Smooth muscle cell (in vitro differentiated cells): ENCODE measurements around the gene RAB42. TPM values are rescaled to one million over a fixed set of nuclear protein-coding genes. Genes with fewer than 3 reads are reported as not detected.
A peak's percentile ranks its signal among the peaks of the same experiment; 100 is the strongest.

Experiments
- DNase-seq: peaks from one replicate; lab custom pipeline; 2025; ENCODE audit not compliant: unreplicated experiment; lab: John Stamatoyannopoulos, UW
- H2AFZ ChIP-seq: fragments of 200-600 bp; sonication (generic); 2 replicates; pipeline ENCODE4 v1.6.0; 2016; ENCODE audit warnings: antibody characterized with exemption, low read depth, mild to moderate bottlenecking
- H3F3A ChIP-seq: fragments of 200-600 bp; sonication (generic); 2 replicates; pipeline ENCODE4 v1.6.0; 2017; ENCODE audit warnings: antibody characterized with exemption, low read depth
- H3K27ac ChIP-seq: fragments of 200-600 bp; sonication (generic); 2 replicates; pipeline ENCODE4 v1.5.1; 2016; ENCODE audit warnings: low read depth, mild to moderate bottlenecking
- H3K27me3 ChIP-seq: fragments of 200-600 bp; sonication (generic); 2 replicates; pipeline ENCODE4 v1.6.1; 2016; ENCODE audit warnings: low read depth, mild to moderate bottlenecking
- H3K36me3 ChIP-seq: fragments of 200-600 bp; sonication (generic); 2 replicates; pipeline ENCODE4 v1.5.1; 2016; ENCODE audit warnings: low read depth
- H3K4me1 ChIP-seq: fragments of 200-600 bp; sonication (generic); 2 replicates; pipeline ENCODE4 v1.5.1; 2016; ENCODE audit warnings: low read depth
- H3K4me2 ChIP-seq: fragments of 200-600 bp; sonication (generic); 2 replicates; pipeline ENCODE4 v1.6.0; 2016; ENCODE audit warnings: mild to moderate bottlenecking
- H3K4me3 ChIP-seq: fragments of 200-600 bp; sonication (generic); 2 replicates; pipeline ENCODE4 v1.5.1; 2016; ENCODE audit warnings: mild to moderate bottlenecking
- H3K79me2 ChIP-seq: fragments of 200-600 bp; sonication (generic); 2 replicates; pipeline ENCODE4 v1.6.0; 2016; ENCODE audit warnings: low read depth, mild to moderate bottlenecking
- H3K9ac ChIP-seq: fragments of 200-600 bp; sonication (generic); 2 replicates; pipeline ENCODE4 v1.6.0; 2016; ENCODE audit warnings: low read depth
- H3K9me3 ChIP-seq: fragments of 200-600 bp; sonication (generic); replicated peaks from 2 replicates; pipeline ENCODE4 v1.5.1; 2016; ENCODE audit warnings: low read depth
- H4K20me1 ChIP-seq: fragments of 200-600 bp; sonication (generic); 2 replicates; pipeline ENCODE4 v1.6.0; 2016; ENCODE audit warnings: low read depth
- CTCF ChIP-seq: fragments of 200-600 bp; sonication (generic); IDR thresholded peaks from 2 replicates; pipeline ENCODE4 v1.5.1; 2017; ENCODE audit warnings: borderline replicate concordance, mild to moderate bottlenecking, antibody characterized with exemption; ENCODE audit not compliant: insufficient read depth, poor library complexity, severe bottlenecking
- WGBS: methylation state at CpG from one replicate; pipeline ENCODE4 v1.1.7; 2016; ENCODE audit warnings: low lambda C conversion rate; 5-methylcytosine and 5-hydroxymethylcytosine counted together
- polyA plus RNA-seq: library from polyadenylated mRNA; unstranded; fragments of >200 nt; fragmentation: Nextera tagmentation; extraction: Ambion mirVana; gene quantifications from 2 replicates; pipeline ENCODE4 v1.2.1, GENCODE V29; 2016
- small RNA-seq: library from RNA; depleted of rRNA; stranded (forward); fragments of <200 nt; gene quantifications from one replicate; pipeline ENCODE3, GENCODE V24; 2014
- total RNA-seq: library from RNA; depleted of rRNA; stranded (reverse); fragments of >200 nt; gene quantifications from 2 replicates; pipeline ENCODE4 v1.2.3, GENCODE V29; 2014

The RAB42 gene
- total and polyA plus RNA-seq, 2 experiments from 2014 or later: 8.6 to 9.7 TPM

- no peak overlapping the region for H2AFZ ChIP-seq
- no peak overlapping the region for H3K9ac ChIP-seq
- H3K27ac ChIP-seq: no peak overlapping the region
Measured at GRCh38 chr1:28644494-28644893, 52.4 kb downstream of the RAB42 start.

More at GRCh38 chr1:28644494-28644893, 52.4 kb downstream of the RAB42 start:
- WGBS: 98% methylated on average over 3 of the region's 3 CpGs
- Histone ChIP-seq H4K20me1 (no peaks in the 10 kb centered on the region), H3K79me2 (peaks cover 24% of the 10 kb centered on the region), H3F3A (peaks cover 8% of the 10 kb centered on the region), H3K4me2 (no peak overlapping the region), H3K9me3 (no peaks in the 10 kb centered on the region), H3K27me3 (no peaks in the 10 kb centered on the region), H3K36me3 (no peaks in the 10 kb centered on the region), H3K4me3 (no peak overlapping the region), H3K4me1 (peaks cover 12% of the 10 kb centered on the region)
- TF ChIP-seq CTCF: no peak
- no peak for DNase-seq

Small RNA genes within 50 kb of the gene (small RNA-seq; reads per million reads assigned to genes)
- not detected for gene SNORA16A
- gene SNORA44: not detected
- gene SNORA61: not detected
- gene SNORD99: 63,442 reads per million, percentile 100 among the genes with 10 or more reads in this experiment

Other genes with a start within 250 kb of the RAB42 start
- 14.1 and 20.2 TPM in 2 replicates for gene PHACTR4, start 222.5 kb upstream of the RAB42 start, total RNA-seq
- 15.2 and 22.2 TPM in 2 replicates for gene PHACTR4, start 222.5 kb upstream of the RAB42 start, polyA plus RNA-seq
- 8.9 and 20.1 TPM in 2 replicates for gene RCC1, start 86.2 kb upstream of the RAB42 start, total RNA-seq
- gene RCC1, start 86.2 kb upstream of the RAB42 start, polyA plus RNA-seq: 10.5 and 16.1 TPM in 2 replicates
- gene TRNAU1AP, start 39.2 kb upstream of the RAB42 start, total RNA-seq: 12.0 and 25.1 TPM in 2 replicates
- 13.8 and 26.2 TPM in 2 replicates for gene TRNAU1AP, start 39.2 kb upstream of the RAB42 start, polyA plus RNA-seq
- gene TAF12, start 50.8 kb downstream of the RAB42 start, total RNA-seq: 33.4 and 34.8 TPM in 2 replicates
- gene TAF12, start 50.8 kb downstream of the RAB42 start, polyA plus RNA-seq: 44.9 and 47.1 TPM in 2 replicates
- gene RNU11, start 56.3 kb downstream of the RAB42 start, total RNA-seq: not detected in 2 replicates
- 16.9 TPM in 1 of 2 replicates, not detected in the other for gene RNU11, start 56.3 kb downstream of the RAB42 start, polyA plus RNA-seq
- gene GMEB1, start 76.5 kb downstream of the RAB42 start, total RNA-seq: 12.3 and 16.3 TPM in 2 replicates
- 8.5 and 13.0 TPM in 2 replicates for gene GMEB1, start 76.5 kb downstream of the RAB42 start, polyA plus RNA-seq
- 76.8 and 77.5 TPM in 2 replicates for gene YTHDF2, start 144.7 kb downstream of the RAB42 start, total RNA-seq
- gene YTHDF2, start 144.7 kb downstream of the RAB42 start, polyA plus RNA-seq: 68.4 and 79.1 TPM in 2 replicates
- 0.90 and 0.94 TPM in 2 replicates for gene OPRD1, start 219.9 kb downstream of the RAB42 start, total RNA-seq
- 0.48 and 1.5 TPM in 2 replicates for gene OPRD1, start 219.9 kb downstream of the RAB42 start, polyA plus RNA-seq